Trophoblast cell (in vitro differentiated cells and primary cell): ENCODE results near the gene PSMD14.

Experiments
- DNase-seq, 2 donors: peaks; one replicate each; pipeline ENCODE4 v3.0.0-alpha.2; 2016
- H2AFZ ChIP-seq: 2 replicates; pipeline ENCODE4 v1.6.1; 2013; ENCODE audit warnings: low read length, moderate library complexity, mild to moderate bottlenecking; ENCODE audit not compliant: insufficient read depth, poor library complexity
- H2AK5ac ChIP-seq: 2 replicates; pipeline ENCODE4 v1.6.1; 2013; ENCODE audit warnings: mild to moderate bottlenecking, low read length
- H2BK120ac ChIP-seq: 2 replicates; pipeline ENCODE4 v1.6.1; 2013; ENCODE audit warnings: low read length, mild to moderate bottlenecking, moderate library complexity; ENCODE audit not compliant: insufficient read depth, poor library complexity
- H2BK12ac ChIP-seq: 2 replicates; pipeline ENCODE4 v1.6.1; 2013; ENCODE audit warnings: mild to moderate bottlenecking, low read length, moderate library complexity
- H2BK5ac ChIP-seq: 2 replicates; pipeline ENCODE4 v1.6.1; 2013; ENCODE audit warnings: low read length, low read depth, moderate library complexity, mild to moderate bottlenecking; ENCODE audit not compliant: poor library complexity
- H3K14ac ChIP-seq: 2 replicates; pipeline ENCODE4 v1.6.1; 2013; ENCODE audit warnings: mild to moderate bottlenecking, low read length
- H3K18ac ChIP-seq: 2 replicates; pipeline ENCODE4 v1.6.1; 2013; ENCODE audit warnings: mild to moderate bottlenecking, low read length
- H3K23ac ChIP-seq: 2 replicates; pipeline ENCODE4 v1.6.1; 2013; ENCODE audit warnings: low read length
- H3K27ac ChIP-seq: 2 replicates; pipeline ENCODE4 v1.5.1; 2013; ENCODE audit warnings: low read depth, mild to moderate bottlenecking, inconsistent platforms, low read length, moderate library complexity
- H3K27me3 ChIP-seq: 2 replicates; pipeline ENCODE4 v1.6.1; 2013; ENCODE audit warnings: inconsistent platforms, mild to moderate bottlenecking, low read length, moderate library complexity; ENCODE audit not compliant: insufficient read depth
- H3K36me3 ChIP-seq, 2 experiments: 1 replicate in 1 of 2; 2 replicates in 1 of 2; pipeline ENCODE4 v1.6.1; 2013; ENCODE audit warnings: low read length in 2 of 2, mild to moderate bottlenecking in 2 of 2, moderate library complexity in 1 of 2; ENCODE audit not compliant: insufficient read depth in 2 of 2, control insufficient read depth in 1 of 2
- H3K4ac ChIP-seq: 2 replicates; pipeline ENCODE4 v1.6.1; 2013; ENCODE audit warnings: low read depth, mild to moderate bottlenecking, low read length, moderate library complexity
- H3K4me1 ChIP-seq, 2 experiments: 1 replicate in 1 of 2; 2 replicates in 1 of 2; pipeline ENCODE4 v1.6.1; 2013; ENCODE audit warnings: low read length in 2 of 2, mild to moderate bottlenecking in 2 of 2, moderate library complexity in 1 of 2; ENCODE audit not compliant: insufficient read depth in 2 of 2, control insufficient read depth in 1 of 2
- H3K4me2 ChIP-seq: 2 replicates; pipeline ENCODE4 v1.6.1; 2013; ENCODE audit warnings: inconsistent platforms, mild to moderate bottlenecking, low read length, moderate library complexity
- H3K4me3 ChIP-seq: 2 replicates; pipeline ENCODE4 v1.5.1; 2013; ENCODE audit warnings: mild to moderate bottlenecking, low read depth, low read length, inconsistent platforms
- H3K79me1 ChIP-seq: one replicate; pipeline ENCODE4 v1.6.1; 2013; ENCODE audit warnings: low read length
- H3K79me2 ChIP-seq: 2 replicates; pipeline ENCODE4 v1.6.1; 2013; ENCODE audit warnings: low read length, mild to moderate bottlenecking; ENCODE audit not compliant: control insufficient read depth, insufficient read depth, poor library complexity
- H3K9ac ChIP-seq: 2 replicates; pipeline ENCODE4 v1.6.1; 2013; ENCODE audit warnings: mild to moderate bottlenecking, low read length
- H3K9me3 ChIP-seq: 2 replicates; pipeline ENCODE4 v1.6.1; 2013; ENCODE audit warnings: low read depth, mild to moderate bottlenecking, control low read depth, inconsistent platforms, low read length; ENCODE audit not compliant: insufficient read depth
- H4K12ac ChIP-seq: 2 replicates; pipeline ENCODE4 v1.6.1; 2013; ENCODE audit warnings: low read depth, mild to moderate bottlenecking, low read length, moderate library complexity
- H4K8ac ChIP-seq: 2 replicates; pipeline ENCODE4 v1.6.1; 2013; ENCODE audit warnings: low read depth, mild to moderate bottlenecking, low read length, moderate library complexity
- H4K91ac ChIP-seq: one replicate; pipeline ENCODE4 v1.6.1; 2013; ENCODE audit warnings: low read depth, mild to moderate bottlenecking, low read length, moderate library complexity
- WGBS: extraction: QIAGEN DNeasy Blood & Tissue Kit; methylation state at CpG from one replicate; pipeline ENCODE4 v1.1.7; 2013; ENCODE audit warnings: missing lambda C conversion rate; ENCODE audit not compliant: insufficient read length, insufficient coverage; ENCODE audit errors: extremely low coverage; 5-methylcytosine and 5-hydroxymethylcytosine counted together

The PSMD14 gene

DNA sequence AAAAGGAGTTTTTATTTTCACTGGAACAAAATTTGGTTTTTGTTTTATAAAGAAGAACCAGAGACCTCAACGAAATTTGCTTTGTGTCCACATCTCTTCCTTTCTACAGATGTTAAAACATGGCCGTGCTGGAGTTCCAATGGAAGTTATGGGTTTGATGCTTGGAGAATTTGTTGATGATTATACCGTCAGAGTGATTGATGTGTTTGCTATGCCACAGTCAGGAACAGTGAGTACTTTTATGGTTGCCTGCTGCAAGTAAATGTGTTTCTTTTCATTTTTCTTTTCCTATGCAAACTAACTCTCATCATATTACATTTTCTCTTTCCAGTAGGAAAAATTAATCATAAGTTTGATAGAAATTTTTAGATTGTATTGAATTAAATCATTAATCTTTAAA lies 59.5 kb downstream of the PSMD14 start:
- Histone ChIP-seq H3K9ac (no peak overlapping the region), H3K9me3 (peaks cover 2% of the 10 kb centered on the region), H3K4me1 (no peaks in the 10 kb centered on the region), H3K4me2 (no peak overlapping the region), H3K18ac (no peak overlapping the region), H3K27me3 (no peaks in the 10 kb centered on the region), H3K79me1 (no peaks in the 10 kb centered on the region), H3K4ac (no peak overlapping the region), H2BK120ac (no peak overlapping the region), H2AK5ac (no peak overlapping the region), H3K14ac (no peak overlapping the region), H3K23ac (no peak overlapping the region), H3K79me2 (no peaks in the 10 kb centered on the region), H2BK5ac (no peak overlapping the region), H2BK12ac (no peak overlapping the region), H3K36me3 (peaks cover 2 to 7% of the 10 kb centered on the region in 2 experiments), H3K27ac (no peak overlapping the region), H4K91ac (no peak overlapping the region), H4K12ac (no peak overlapping the region), H3K4me3 (no peak overlapping the region), H2AFZ (no peak overlapping the region), H4K8ac (no peak overlapping the region)
- DNase-seq: no peak
- no CpG with 5 or more reads among the region's 3 CpGs for WGBS

DNA sequence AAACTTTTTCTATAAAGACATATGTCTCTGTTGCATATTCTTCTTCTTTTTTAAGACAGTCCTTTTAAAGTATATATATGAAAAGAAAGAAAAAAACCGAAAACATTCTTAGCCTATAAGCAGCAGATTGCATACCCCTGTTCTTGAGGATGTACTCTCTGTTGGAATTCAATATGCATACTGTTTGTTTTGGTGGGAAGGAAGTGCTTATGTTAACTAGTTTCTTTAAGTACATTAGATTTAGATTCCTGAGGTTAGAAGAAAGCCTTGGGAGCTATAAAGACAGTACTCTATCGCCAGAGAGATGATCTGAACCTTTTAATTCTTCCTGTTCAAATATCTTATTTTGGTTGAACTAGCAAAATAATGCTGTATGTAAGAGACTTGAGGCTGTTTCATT lies 61.1 kb downstream of the PSMD14 start:
- H3K27ac ChIP-seq: no peak overlapping the region
- no peak overlapping the region for H2BK120ac ChIP-seq
- no peak overlapping the region for H3K9ac ChIP-seq
- no peak overlapping the region for H3K23ac ChIP-seq
- H3K18ac ChIP-seq: no peak overlapping the region
- no peak overlapping the region for H2AFZ ChIP-seq
- DNase-seq: no peak
- H3K4me1 ChIP-seq: no peaks in the 10 kb centered on the region
- H3K79me1 ChIP-seq: no peaks in the 10 kb centered on the region
- no CpG with 5 or more reads among the region's 2 CpGs for WGBS
- no peak overlapping the region for H2BK12ac ChIP-seq
- H3K36me3 ChIP-seq: peaks cover 0 to 4% of the 10 kb centered on the region in 2 experiments
- no peak overlapping the region for H4K12ac ChIP-seq
- H3K79me2 ChIP-seq: no peaks in the 10 kb centered on the region
- no peak overlapping the region for H3K4ac ChIP-seq
- H3K4me2 ChIP-seq: no peak overlapping the region
- H3K14ac ChIP-seq: no peak overlapping the region
- H4K8ac ChIP-seq: no peak overlapping the region
- no peaks in the 10 kb centered on the region for H3K9me3 ChIP-seq
- H2BK5ac ChIP-seq: no peak overlapping the region
- no peak overlapping the region for H3K4me3 ChIP-seq
- no peak overlapping the region for H4K91ac ChIP-seq
- no peak overlapping the region for H2AK5ac ChIP-seq
- no peaks in the 10 kb centered on the region for H3K27me3 ChIP-seq

GRCh38 chr2:161370981-161371380 lies 62.8 kb downstream of the PSMD14 start:
- no peak overlapping the region for H2AFZ ChIP-seq
- H3K4me1 ChIP-seq: no peaks in the 10 kb centered on the region
- no peak overlapping the region for H2BK5ac ChIP-seq
- H2BK120ac ChIP-seq: no peak overlapping the region
- no peaks in the 10 kb centered on the region for H3K79me2 ChIP-seq
- DNase-seq: no peak
- H3K4ac ChIP-seq: no peak overlapping the region
- no peak overlapping the region for H4K8ac ChIP-seq
- no CpG with 5 or more reads among the region's 3 CpGs for WGBS
- H3K4me3 ChIP-seq: no peak overlapping the region
- H3K9ac ChIP-seq: no peak overlapping the region
- H3K23ac ChIP-seq: no peak overlapping the region
- H2AK5ac ChIP-seq: no peak overlapping the region
- no peak overlapping the region for H3K4me2 ChIP-seq
- H3K27ac ChIP-seq: no peak overlapping the region
- no peaks in the 10 kb centered on the region for H3K27me3 ChIP-seq
- no peaks in the 10 kb centered on the region for H3K9me3 ChIP-seq
- no peak overlapping the region for H4K12ac ChIP-seq
- no peaks in the 10 kb centered on the region for H3K79me1 ChIP-seq
- no peak overlapping the region for H3K14ac ChIP-seq
- H3K18ac ChIP-seq: no peak overlapping the region
- H3K36me3 ChIP-seq: peaks cover 0 to 4% of the 10 kb centered on the region in 2 experiments
- H2BK12ac ChIP-seq: no peak overlapping the region
- no peak overlapping the region for H4K91ac ChIP-seq

- H2AK5ac ChIP-seq: no peak overlapping the region
- no peaks in the 10 kb centered on the region for H3K79me1 ChIP-seq
- no peak overlapping the region for H3K27ac ChIP-seq
- H2AFZ ChIP-seq: no peak overlapping the region
- H4K8ac ChIP-seq: no peak overlapping the region
- WGBS: no CpG with 5 or more reads among the region's 1 CpG
- DNase-seq: no peak
- H3K18ac ChIP-seq: no peak overlapping the region
- no peak overlapping the region for H4K12ac ChIP-seq
- H3K79me2 ChIP-seq: no peaks in the 10 kb centered on the region
- no peaks in the 10 kb centered on the region for H3K27me3 ChIP-seq
- no peak overlapping the region for H2BK12ac ChIP-seq
- H3K36me3 ChIP-seq: peaks cover 0 to 4% of the 10 kb centered on the region in 2 experiments
- H3K4me3 ChIP-seq: no peak overlapping the region
- no peaks in the 10 kb centered on the region for H3K9me3 ChIP-seq
- H2BK120ac ChIP-seq: no peak overlapping the region
- H3K14ac ChIP-seq: no peak overlapping the region
- no peak overlapping the region for H4K91ac ChIP-seq
- no peaks in the 10 kb centered on the region for H3K4me1 ChIP-seq
- no peak overlapping the region for H3K9ac ChIP-seq
- H3K4ac ChIP-seq: no peak overlapping the region
- no peak overlapping the region for H3K4me2 ChIP-seq
- H2BK5ac ChIP-seq: no peak overlapping the region
- H3K23ac ChIP-seq: no peak overlapping the region
These were observed 63.6 kb downstream of the PSMD14 start for GRCh38 chr2:161371869-161372268.
